ENCODE data around the gene CAPZB. TPM values are rescaled to one million over a fixed set of nuclear protein-coding genes. Genes with fewer than 3 reads are reported as not detected.
A peak's percentile ranks its signal among the peaks of the same experiment; 100 is the strongest.

The CAPZB gene
- total RNA-seq, 4 donors from 2014 or later: 107 to 210 (median 119) TPM

- H3K36me3 ChIP-seq: no peaks in the 10 kb centered on the region
- peak in 1 of 2 donors; percentile 9 for TF ChIP-seq POLR2A (IDR thresholded peaks at IDR 0.05)
- TF ChIP-seq, protein P1, sequence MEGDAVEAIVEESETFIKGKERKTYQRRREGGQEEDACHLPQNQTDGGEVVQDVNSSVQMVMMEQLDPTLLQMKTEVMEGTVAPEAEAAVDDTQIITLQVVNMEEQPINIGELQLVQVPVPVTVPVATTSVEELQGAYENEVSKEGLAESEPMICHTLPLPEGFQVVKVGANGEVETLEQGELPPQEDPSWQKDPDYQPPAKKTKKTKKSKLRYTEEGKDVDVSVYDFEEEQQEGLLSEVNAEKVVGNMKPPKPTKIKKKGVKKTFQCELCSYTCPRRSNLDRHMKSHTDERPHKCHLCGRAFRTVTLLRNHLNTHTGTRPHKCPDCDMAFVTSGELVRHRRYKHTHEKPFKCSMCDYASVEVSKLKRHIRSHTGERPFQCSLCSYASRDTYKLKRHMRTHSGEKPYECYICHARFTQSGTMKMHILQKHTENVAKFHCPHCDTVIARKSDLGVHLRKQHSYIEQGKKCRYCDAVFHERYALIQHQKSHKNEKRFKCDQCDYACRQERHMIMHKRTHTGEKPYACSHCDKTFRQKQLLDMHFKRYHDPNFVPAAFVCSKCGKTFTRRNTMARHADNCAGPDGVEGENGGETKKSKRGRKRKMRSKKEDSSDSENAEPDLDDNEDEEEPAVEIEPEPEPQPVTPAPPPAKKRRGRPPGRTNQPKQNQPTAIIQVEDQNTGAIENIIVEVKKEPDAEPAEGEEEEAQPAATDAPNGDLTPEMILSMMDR (IDR thresholded peaks at IDR 0.05): no peak
- DNase-seq: peak in 2 of 3 donors; percentile 59 to 81
- no peak overlapping the region for H3K4me3 ChIP-seq
- H3K27ac ChIP-seq: peak overlapping the region; percentile 83 to 94 (median 88)
- H3K27me3 ChIP-seq: no peaks in the 10 kb centered on the region
- no peaks in the 10 kb centered on the region for H3K9me3 ChIP-seq
- peaks cover 19 to 85% (median 55%) of the 10 kb centered on the region in 4 donors for H3K4me1 ChIP-seq
These were observed 17.8 kb downstream of the CAPZB start for GRCh38 chr1:19467199-19468187.

- Histone ChIP-seq H3K27me3 (no peaks in the 10 kb centered on the region), H3K27ac (peak overlapping the region; percentile 79 to 89 (median 84)), H3K4me1 (peaks cover 19 to 86% (median 58%) of the 10 kb centered on the region in 4 donors), H3K9me3 (no peaks in the 10 kb centered on the region), H3K36me3 (no peaks in the 10 kb centered on the region), H3K4me3 (no peak overlapping the region)
- DNase-seq: peak in 2 of 3 donors; percentile 41 to 67
- TF ChIP-seq, protein P1 (IDR thresholded peaks at IDR 0.05): no peak
- TF ChIP-seq POLR2A (IDR thresholded peaks at IDR 0.05): no peak
These were observed 19.2 kb downstream of the CAPZB start for GRCh38 chr1:19466112-19466561.

DNA sequence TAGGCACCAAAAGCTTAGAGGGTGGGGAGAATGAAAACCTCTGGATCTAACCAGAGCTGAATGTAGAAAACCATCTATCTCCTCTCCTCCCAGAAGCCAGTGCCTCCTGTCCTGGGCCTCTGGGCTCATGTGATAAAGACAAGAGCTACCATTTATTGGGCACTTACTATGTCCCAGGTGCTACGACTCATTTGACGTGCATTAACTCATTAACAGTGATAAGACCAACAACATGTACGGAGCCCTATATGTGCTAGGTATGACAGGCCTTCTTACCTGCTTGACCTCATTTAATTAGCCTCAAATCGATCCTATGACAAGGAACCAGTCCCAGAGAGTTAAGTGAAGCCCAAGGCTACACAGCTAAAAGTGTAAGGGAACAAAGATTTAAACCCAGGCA, 19.7 kb downstream of the CAPZB start:
- H3K27me3 ChIP-seq: no peaks in the 10 kb centered on the region
- TF ChIP-seq, protein P1 (IDR thresholded peaks at IDR 0.05): no peak
- no peak for TF ChIP-seq POLR2A (IDR thresholded peaks at IDR 0.05)
- DNase-seq: no peak
- H3K4me1 ChIP-seq: peaks cover 19 to 89% (median 57%) of the 10 kb centered on the region in 4 donors
- no peaks in the 10 kb centered on the region for H3K9me3 ChIP-seq
- H3K27ac ChIP-seq: peak overlapping the region; percentile 79 to 89 (median 84)
- H3K36me3 ChIP-seq: no peaks in the 10 kb centered on the region
- H3K4me3 ChIP-seq: no peak overlapping the region

GRCh38 chr1:19465123-19465522, 20.2 kb downstream of the CAPZB start:
- Histone ChIP-seq H3K27me3 (no peaks in the 10 kb centered on the region), H3K4me3 (no peak overlapping the region), H3K9me3 (no peaks in the 10 kb centered on the region), H3K36me3 (no peaks in the 10 kb centered on the region), H3K4me1 (peaks cover 19 to 88% (median 54%) of the 10 kb centered on the region in 4 donors), H3K27ac (peak overlapping the region; percentile 79 to 89 (median 84))
- no peak for DNase-seq
- TF ChIP-seq POLR2A (IDR thresholded peaks at IDR 0.05): no peak
- TF ChIP-seq, protein P1 (IDR thresholded peaks at IDR 0.05): no peak

- Histone ChIP-seq H3K4me3 (no peak overlapping the region), H3K27ac (peak overlapping the region in 3 of 4 donors; percentile 83 to 89 (median 86)), H3K4me1 (peaks cover 19 to 88% (median 54%) of the 10 kb centered on the region in 4 donors), H3K9me3 (no peaks in the 10 kb centered on the region), H3K27me3 (no peaks in the 10 kb centered on the region), H3K36me3 (no peaks in the 10 kb centered on the region)
- TF ChIP-seq, protein P1 (IDR thresholded peaks at IDR 0.05): no peak
- no peak for TF ChIP-seq POLR2A (IDR thresholded peaks at IDR 0.05)
- no peak for DNase-seq
These were observed 20.6 kb downstream of the CAPZB start for GRCh38 chr1:19464696-19465095.
